WTC11 (cell line): ENCODE data around the gene COL4A1. TPM values are rescaled to one million over a fixed set of nuclear protein-coding genes. Genes with fewer than 3 reads are reported as not detected.

Experiments
- ATAC-seq: fragments of 200-7000 bp; cut with Tn5 transposase; 2 replicates; pipeline ENCODE4 v1.10.0; 2021; ENCODE audit warnings: mild to moderate bottlenecking, moderate library complexity
- CTCF ChIA-PET: fragments of 300-600 bp; sonication (Branson Sonifier 250); formaldehyde crosslinking; loops from one replicate; lab custom pipeline; 2021; ENCODE audit warnings: antibody characterized with exemption; lab: Charles Lee
- POLR2A ChIA-PET: fragments of 350-600 bp; sonication (Branson Sonifier 250); formaldehyde crosslinking; loops from one replicate; lab custom pipeline; 2021; ENCODE audit warnings: antibody characterized with exemption; lab: Charles Lee
- DNase-seq: peaks from one replicate; pipeline ENCODE4 v3.0.0; 2021; ENCODE audit warnings: low spot score
- H3K27ac Mint-ChIP-seq: 2 replicates; pipeline ENCODE4 v1.8.0; 2021; ENCODE audit warnings: mixed read lengths
- H3K27me3 Mint-ChIP-seq: 2 replicates; pipeline ENCODE4 v1.8.0; 2021; ENCODE audit warnings: low read depth, mild to moderate bottlenecking, moderate library complexity, mixed read lengths
- H3K36me3 Mint-ChIP-seq: 2 replicates; pipeline ENCODE4 v1.8.0; 2021; ENCODE audit warnings: mixed read lengths
- H3K4me1 Mint-ChIP-seq: 2 replicates; pipeline ENCODE4 v1.8.0; 2022; ENCODE audit warnings: mixed read lengths
- H3K4me3 Mint-ChIP-seq: 2 replicates; pipeline ENCODE4 v1.8.0; 2021; ENCODE audit warnings: mild to moderate bottlenecking, moderate library complexity, mixed read lengths
- H3K9me3 Mint-ChIP-seq: 2 replicates; pipeline ENCODE4 v1.8.0; 2021; ENCODE audit warnings: mixed read lengths
- ATF3 ChIP-seq: sonication (generic); formaldehyde crosslinking; conservative IDR thresholded peaks from 2 replicates; pipeline ENCODE4 v1.8.1; 2022; ENCODE audit warnings: mild to moderate bottlenecking, missing genetic modification reagents
- ETV6 ChIP-seq: sonication (generic); formaldehyde crosslinking; IDR thresholded peaks from 2 replicates; pipeline ENCODE4 v1.8.1; 2022; ENCODE audit warnings: mild to moderate bottlenecking, missing genetic modification reagents
- MAX ChIP-seq: sonication (generic); formaldehyde crosslinking; IDR thresholded peaks from 2 replicates; pipeline ENCODE4 v1.8.0; 2022; ENCODE audit warnings: mild to moderate bottlenecking, missing genetic modification reagents
- NFYB ChIP-seq: sonication (generic); formaldehyde crosslinking; conservative IDR thresholded peaks from 2 replicates; pipeline ENCODE4 v1.8.0; 2022; ENCODE audit warnings: low read depth, missing genetic modification reagents
- PRRX2 ChIP-seq: fragments of 250-450 bp; sonication (Bioruptor Pico); IDR thresholded peaks from 2 replicates; pipeline ENCODE4 v1.8.0; 2021; ENCODE audit warnings: mild to moderate bottlenecking
- SMAD3 ChIP-seq: sonication (generic); formaldehyde crosslinking; IDR thresholded peaks from 2 replicates; pipeline ENCODE4 v1.8.0; 2022; ENCODE audit warnings: missing genetic modification reagents, mild to moderate bottlenecking, borderline replicate concordance
- TEAD1 ChIP-seq: sonication (generic); formaldehyde crosslinking; IDR thresholded peaks from 2 replicates; pipeline ENCODE4 v1.8.0; 2022; ENCODE audit warnings: mild to moderate bottlenecking, missing genetic modification reagents
- TP53 ChIP-seq: sonication (generic); formaldehyde crosslinking; IDR thresholded peaks from 2 replicates; pipeline ENCODE4 v1.8.1; 2023; ENCODE audit warnings: mild to moderate bottlenecking, missing genetic modification reagents
- ZBTB21 ChIP-seq: sonication (generic); formaldehyde crosslinking; IDR thresholded peaks from 2 replicates; pipeline ENCODE4 v1.8.1; 2023; ENCODE audit warnings: mild to moderate bottlenecking, missing genetic modification reagents, borderline replicate concordance
- ZNF121 ChIP-seq: sonication (generic); formaldehyde crosslinking; IDR thresholded peaks from 2 replicates; pipeline ENCODE4 v1.8.0; 2023; ENCODE audit warnings: missing genetic modification reagents
- ZNF425 ChIP-seq: fragments of 250-450 bp; sonication (Bioruptor Pico); conservative IDR thresholded peaks from 2 replicates; pipeline ENCODE4 v1.9.0; 2021; ENCODE audit warnings: mild to moderate bottlenecking
- total RNA-seq: library from RNA; stranded (reverse); gene quantifications from 3 replicates; pipeline ENCODE4 v1.2.3, GENCODE V29; 2021
- TF ChIP-seq, protein P1 (sequence below): sonication (generic); formaldehyde crosslinking; IDR thresholded peaks from 2 replicates; pipeline ENCODE4 v1.8.0; 2023; ENCODE audit warnings: missing genetic modification reagents
- TF ChIP-seq, protein P2 (sequence below): sonication (generic); formaldehyde crosslinking; IDR thresholded peaks from 2 replicates; pipeline ENCODE4 v1.8.1; 2022; ENCODE audit warnings: mild to moderate bottlenecking, missing genetic modification reagents, moderate library complexity, borderline replicate concordance
- TF ChIP-seq, protein P3 (sequence below): sonication (generic); formaldehyde crosslinking; IDR thresholded peaks from 2 replicates; pipeline ENCODE4 v1.8.0; 2023; ENCODE audit warnings: missing genetic modification reagents, mild to moderate bottlenecking, borderline replicate concordance
- TF ChIP-seq, protein P4 (sequence below): sonication (generic); formaldehyde crosslinking; IDR thresholded peaks from 2 replicates; pipeline ENCODE4 v1.8.0; 2022; ENCODE audit warnings: missing genetic modification reagents

The COL4A1 gene
- total RNA-seq, 1 experiment from 2014 or later = 89.6 TPM

- H3K27ac Mint-ChIP-seq = no peak overlapping the region; the same call in 1 of the 2 replicates
- H3K36me3 Mint-ChIP-seq = peaks cover 2% of the 10 kb centered on the region; the same call in 1 of the 2 replicates
- CTCF ChIA-PET = no interaction called here
- no peak for TF ChIP-seq ETV6 (CRISPR knock-in tag)
- TF ChIP-seq NFYB = no peak
- no peak for TF ChIP-seq SMAD3 (CRISPR knock-in tag)
- TF ChIP-seq TP53 = no peak
- TF ChIP-seq MAX (CRISPR knock-in tag) = no peak
- TF ChIP-seq, protein P1, sequence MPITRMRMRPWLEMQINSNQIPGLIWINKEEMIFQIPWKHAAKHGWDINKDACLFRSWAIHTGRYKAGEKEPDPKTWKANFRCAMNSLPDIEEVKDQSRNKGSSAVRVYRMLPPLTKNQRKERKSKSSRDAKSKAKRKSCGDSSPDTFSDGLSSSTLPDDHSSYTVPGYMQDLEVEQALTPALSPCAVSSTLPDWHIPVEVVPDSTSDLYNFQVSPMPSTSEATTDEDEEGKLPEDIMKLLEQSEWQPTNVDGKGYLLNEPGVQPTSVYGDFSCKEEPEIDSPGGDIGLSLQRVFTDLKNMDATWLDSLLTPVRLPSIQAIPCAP (CRISPR knock-in tag) = no peak
- TF ChIP-seq, protein P2, sequence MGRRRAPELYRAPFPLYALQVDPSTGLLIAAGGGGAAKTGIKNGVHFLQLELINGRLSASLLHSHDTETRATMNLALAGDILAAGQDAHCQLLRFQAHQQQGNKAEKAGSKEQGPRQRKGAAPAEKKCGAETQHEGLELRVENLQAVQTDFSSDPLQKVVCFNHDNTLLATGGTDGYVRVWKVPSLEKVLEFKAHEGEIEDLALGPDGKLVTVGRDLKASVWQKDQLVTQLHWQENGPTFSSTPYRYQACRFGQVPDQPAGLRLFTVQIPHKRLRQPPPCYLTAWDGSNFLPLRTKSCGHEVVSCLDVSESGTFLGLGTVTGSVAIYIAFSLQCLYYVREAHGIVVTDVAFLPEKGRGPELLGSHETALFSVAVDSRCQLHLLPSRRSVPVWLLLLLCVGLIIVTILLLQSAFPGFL (CRISPR knock-in tag) = no peak
- no peak for TF ChIP-seq TEAD1 (CRISPR knock-in tag)
- no peak for TF ChIP-seq ZNF425 (CRISPR knock-in tag)
- TF ChIP-seq, protein P3, sequence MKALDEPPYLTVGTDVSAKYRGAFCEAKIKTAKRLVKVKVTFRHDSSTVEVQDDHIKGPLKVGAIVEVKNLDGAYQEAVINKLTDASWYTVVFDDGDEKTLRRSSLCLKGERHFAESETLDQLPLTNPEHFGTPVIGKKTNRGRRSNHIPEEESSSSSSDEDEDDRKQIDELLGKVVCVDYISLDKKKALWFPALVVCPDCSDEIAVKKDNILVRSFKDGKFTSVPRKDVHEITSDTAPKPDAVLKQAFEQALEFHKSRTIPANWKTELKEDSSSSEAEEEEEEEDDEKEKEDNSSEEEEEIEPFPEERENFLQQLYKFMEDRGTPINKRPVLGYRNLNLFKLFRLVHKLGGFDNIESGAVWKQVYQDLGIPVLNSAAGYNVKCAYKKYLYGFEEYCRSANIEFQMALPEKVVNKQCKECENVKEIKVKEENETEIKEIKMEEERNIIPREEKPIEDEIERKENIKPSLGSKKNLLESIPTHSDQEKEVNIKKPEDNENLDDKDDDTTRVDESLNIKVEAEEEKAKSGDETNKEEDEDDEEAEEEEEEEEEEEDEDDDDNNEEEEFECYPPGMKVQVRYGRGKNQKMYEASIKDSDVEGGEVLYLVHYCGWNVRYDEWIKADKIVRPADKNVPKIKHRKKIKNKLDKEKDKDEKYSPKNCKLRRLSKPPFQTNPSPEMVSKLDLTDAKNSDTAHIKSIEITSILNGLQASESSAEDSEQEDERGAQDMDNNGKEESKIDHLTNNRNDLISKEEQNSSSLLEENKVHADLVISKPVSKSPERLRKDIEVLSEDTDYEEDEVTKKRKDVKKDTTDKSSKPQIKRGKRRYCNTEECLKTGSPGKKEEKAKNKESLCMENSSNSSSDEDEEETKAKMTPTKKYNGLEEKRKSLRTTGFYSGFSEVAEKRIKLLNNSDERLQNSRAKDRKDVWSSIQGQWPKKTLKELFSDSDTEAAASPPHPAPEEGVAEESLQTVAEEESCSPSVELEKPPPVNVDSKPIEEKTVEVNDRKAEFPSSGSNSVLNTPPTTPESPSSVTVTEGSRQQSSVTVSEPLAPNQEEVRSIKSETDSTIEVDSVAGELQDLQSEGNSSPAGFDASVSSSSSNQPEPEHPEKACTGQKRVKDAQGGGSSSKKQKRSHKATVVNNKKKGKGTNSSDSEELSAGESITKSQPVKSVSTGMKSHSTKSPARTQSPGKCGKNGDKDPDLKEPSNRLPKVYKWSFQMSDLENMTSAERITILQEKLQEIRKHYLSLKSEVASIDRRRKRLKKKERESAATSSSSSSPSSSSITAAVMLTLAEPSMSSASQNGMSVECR (CRISPR knock-in tag) = no peak
- no peak for TF ChIP-seq ZBTB21
- TF ChIP-seq, all 79 proteins: peak for 0
- no peaks in the 10 kb centered on the region for H3K27me3 Mint-ChIP-seq
- no peak overlapping the region for H3K4me3 Mint-ChIP-seq
- ATAC-seq (no peak), DNase-seq (no peak)
- POLR2A ChIA-PET = no interaction called here
- H3K4me1 Mint-ChIP-seq = no peaks in the 10 kb centered on the region
- peaks cover 11% of the 10 kb centered on the region for H3K9me3 Mint-ChIP-seq
These were observed 17.8 kb downstream of the COL4A1 start for GRCh38 chr13:110289174-110289573.

- Mint-ChIP-seq H3K4me1 (no peaks in the 10 kb centered on the region), H3K36me3 (no peaks in the 10 kb centered on the region; the same call in 1 of the 2 replicates), H3K27me3 (no peaks in the 10 kb centered on the region), H3K9me3 (no peaks in the 10 kb centered on the region), H3K4me3 (no peak overlapping the region), H3K27ac (no peak overlapping the region)
- ATAC-seq (no peak), DNase-seq (no peak)
- CTCF ChIA-PET = interaction anchor here (1.6 to 1.9 kb wide), 2 partner anchors 39 to 65 kb away, joined by 5 to 6 read pairs; no protein-coding TSS in a partner anchor
- POLR2A ChIA-PET = no interaction called here
- TF ChIP-seq PRRX2 (CRISPR knock-in tag) (no peak), ZNF121 (CRISPR knock-in tag) (no peak), ZNF425 (CRISPR knock-in tag) (no peak), ATF3 (CRISPR knock-in tag) (no peak)
- TF ChIP-seq, protein P4, sequence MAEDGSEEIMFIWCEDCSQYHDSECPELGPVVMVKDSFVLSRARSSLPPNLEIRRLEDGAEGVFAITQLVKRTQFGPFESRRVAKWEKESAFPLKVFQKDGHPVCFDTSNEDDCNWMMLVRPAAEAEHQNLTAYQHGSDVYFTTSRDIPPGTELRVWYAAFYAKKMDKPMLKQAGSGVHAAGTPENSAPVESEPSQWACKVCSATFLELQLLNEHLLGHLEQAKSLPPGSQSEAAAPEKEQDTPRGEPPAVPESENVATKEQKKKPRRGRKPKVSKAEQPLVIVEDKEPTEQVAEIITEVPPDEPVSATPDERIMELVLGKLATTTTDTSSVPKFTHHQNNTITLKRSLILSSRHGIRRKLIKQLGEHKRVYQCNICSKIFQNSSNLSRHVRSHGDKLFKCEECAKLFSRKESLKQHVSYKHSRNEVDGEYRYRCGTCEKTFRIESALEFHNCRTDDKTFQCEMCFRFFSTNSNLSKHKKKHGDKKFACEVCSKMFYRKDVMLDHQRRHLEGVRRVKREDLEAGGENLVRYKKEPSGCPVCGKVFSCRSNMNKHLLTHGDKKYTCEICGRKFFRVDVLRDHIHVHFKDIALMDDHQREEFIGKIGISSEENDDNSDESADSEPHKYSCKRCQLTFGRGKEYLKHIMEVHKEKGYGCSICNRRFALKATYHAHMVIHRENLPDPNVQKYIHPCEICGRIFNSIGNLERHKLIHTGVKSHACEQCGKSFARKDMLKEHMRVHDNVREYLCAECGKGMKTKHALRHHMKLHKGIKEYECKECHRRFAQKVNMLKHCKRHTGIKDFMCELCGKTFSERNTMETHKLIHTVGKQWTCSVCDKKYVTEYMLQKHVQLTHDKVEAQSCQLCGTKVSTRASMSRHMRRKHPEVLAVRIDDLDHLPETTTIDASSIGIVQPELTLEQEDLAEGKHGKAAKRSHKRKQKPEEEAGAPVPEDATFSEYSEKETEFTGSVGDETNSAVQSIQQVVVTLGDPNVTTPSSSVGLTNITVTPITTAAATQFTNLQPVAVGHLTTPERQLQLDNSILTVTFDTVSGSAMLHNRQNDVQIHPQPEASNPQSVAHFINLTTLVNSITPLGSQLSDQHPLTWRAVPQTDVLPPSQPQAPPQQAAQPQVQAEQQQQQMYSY = no peak
These were observed 19.8 kb downstream of the COL4A1 start for GRCh38 chr13:110286833-110287819.
